NCI-H460 (cell line): Measurements from ENCODE around the gene ADM. TPM values are rescaled to one million over a fixed set of nuclear protein-coding genes. Genes with fewer than 3 reads are reported as not detected.
"Not testable (repeated sequence)": the region's sequence is repeated elsewhere in the genome, so short reads cannot be mapped to it uniquely, and the experiment has no call there.

ENCODE experiments used
- DNase-seq: peaks from one replicate; pipeline ENCODE4 v3.0.0-alpha.2; 2016; ENCODE audit warnings: low read depth; ENCODE audit errors: extremely low read depth
- polyA plus RNA-seq: library from polyadenylated mRNA; depleted of rRNA; stranded (reverse); fragments of >200 nt; gene quantifications from 2 replicates; pipeline ENCODE4 v1.2.3, GENCODE V29; 2014; cell fraction: nucleus; rRNA removed
- total RNA-seq: library from RNA; depleted of rRNA; stranded (reverse); fragments of >200 nt; shearing (Covaris generic); gene quantifications from 2 replicates; pipeline ENCODE4 v1.2.3, GENCODE V29; 2014; rRNA removed

Gene ADM
- total RNA-seq, result 7.0 and 8.5 TPM in 2 replicates
- polyA plus RNA-seq, result 27.2 and 35.6 TPM in 2 replicates

DNA sequence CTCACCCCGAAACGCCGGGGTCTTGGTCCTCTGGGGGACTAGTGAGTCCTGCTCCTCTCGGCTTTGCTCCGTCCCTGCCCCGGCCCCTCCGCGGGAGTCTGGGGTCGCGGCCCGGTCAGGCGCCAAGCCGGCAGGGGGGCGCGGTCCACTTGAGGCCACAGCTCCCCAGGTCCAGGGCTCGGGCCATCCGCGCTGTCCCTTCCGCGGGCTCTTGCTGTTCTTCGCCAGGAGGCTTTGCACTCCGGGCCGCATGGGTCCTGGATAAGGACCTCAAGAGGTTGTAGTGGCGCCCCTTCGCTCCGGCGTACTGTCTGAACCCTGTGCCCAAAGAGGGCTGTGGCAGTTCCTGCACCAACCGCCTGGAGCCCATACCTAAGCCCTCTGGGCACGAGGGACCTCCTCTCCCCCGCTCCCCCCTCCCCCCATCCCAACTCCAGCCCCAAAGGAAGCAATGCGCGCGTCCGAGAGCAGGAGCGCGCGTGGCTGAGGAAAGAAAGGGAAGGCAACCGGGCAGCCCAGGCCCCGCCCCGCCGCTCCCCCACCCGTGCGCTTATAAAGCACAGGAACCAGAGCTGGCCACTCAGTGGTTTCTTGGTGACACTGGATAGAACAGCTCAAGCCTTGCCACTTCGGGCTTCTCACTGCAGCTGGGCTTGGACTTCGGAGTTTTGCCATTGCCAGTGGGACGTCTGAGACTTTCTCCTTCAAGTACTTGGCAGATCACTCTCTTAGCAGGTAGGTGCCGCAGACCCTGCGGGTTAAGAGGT is at the start of gene ADM:
Gene ADM (plus strand): TSS at position 579 of the 767 bp plus-strand sequence. CDS start 628 bp downstream, outside the sequence.
- peak; percentile 91 for DNase-seq

- DNase-seq, result no peak
Observed at GRCh38 chr11:10255388-10256125, 49.3 kb upstream of the ADM start.

DNA sequence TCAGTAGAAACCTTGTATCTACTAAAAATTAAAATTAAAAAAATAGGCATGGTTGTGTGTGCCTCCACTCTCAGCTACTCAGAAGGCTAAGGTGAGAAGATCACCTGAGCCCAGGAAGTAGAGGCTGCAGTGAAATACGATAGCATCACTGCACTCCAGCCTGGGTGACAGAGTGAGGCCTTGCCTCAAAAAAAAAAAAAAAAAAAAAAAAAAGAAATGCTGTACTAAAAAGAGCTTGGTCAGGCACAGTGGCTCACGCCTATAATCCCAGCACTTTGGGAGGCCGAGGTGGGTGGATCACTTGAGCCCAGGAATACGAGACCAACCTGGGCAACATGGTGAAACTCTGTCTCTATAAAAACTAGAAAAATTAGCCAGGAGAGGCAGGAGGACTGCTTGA is 47.4 kb upstream of the ADM start:
- DNase-seq, result no peak

DNA sequence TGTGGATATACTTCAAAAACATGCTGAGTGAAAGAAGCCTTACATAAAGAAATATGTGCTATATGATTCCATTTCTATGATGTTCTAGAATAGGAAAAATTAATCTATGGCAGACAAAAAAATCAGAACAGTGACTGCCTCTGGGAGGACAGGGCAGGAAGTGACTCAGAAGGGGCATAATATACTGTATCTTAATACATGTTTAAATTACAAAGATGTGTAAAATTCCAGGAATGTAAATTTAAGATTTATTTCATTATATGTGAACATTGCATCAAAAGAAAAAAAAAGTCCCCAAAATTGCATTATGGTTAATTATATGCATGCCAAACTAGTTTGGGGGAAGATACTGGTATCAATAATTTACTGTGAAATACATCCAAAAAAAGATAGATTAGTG is 43.1 kb upstream of the ADM start:
- no peak for DNase-seq

- DNase-seq, result no peak
Observed at GRCh38 chr11:10263929-10264328, 40.9 kb upstream of the ADM start.

DNA sequence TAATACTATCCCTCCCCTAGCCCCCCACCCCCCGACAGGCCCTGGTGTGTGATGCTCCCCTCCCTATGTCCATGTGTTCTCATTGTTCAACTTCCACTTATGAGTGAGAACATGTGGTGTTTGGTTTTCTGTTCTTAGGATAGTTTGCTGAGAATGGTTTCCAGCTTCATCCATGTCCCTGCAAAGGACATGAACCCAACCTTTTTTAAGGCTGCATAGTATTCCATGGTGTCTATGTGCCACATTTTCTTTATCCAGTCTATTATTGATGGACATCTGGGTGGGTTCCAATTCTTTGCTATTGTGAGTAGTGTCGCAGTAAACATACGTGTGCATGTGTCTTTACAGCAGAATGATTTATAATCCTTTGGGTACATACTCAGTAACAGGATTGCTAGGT is 40.2 kb upstream of the ADM start:
- not testable (repeated sequence) for DNase-seq

- no peak for DNase-seq
Observed at GRCh38 chr11:10265936-10266335, 38.9 kb upstream of the ADM start.

- DNase-seq, result no peak
Observed at GRCh38 chr11:10267821-10268220, 37.1 kb upstream of the ADM start.

DNA sequence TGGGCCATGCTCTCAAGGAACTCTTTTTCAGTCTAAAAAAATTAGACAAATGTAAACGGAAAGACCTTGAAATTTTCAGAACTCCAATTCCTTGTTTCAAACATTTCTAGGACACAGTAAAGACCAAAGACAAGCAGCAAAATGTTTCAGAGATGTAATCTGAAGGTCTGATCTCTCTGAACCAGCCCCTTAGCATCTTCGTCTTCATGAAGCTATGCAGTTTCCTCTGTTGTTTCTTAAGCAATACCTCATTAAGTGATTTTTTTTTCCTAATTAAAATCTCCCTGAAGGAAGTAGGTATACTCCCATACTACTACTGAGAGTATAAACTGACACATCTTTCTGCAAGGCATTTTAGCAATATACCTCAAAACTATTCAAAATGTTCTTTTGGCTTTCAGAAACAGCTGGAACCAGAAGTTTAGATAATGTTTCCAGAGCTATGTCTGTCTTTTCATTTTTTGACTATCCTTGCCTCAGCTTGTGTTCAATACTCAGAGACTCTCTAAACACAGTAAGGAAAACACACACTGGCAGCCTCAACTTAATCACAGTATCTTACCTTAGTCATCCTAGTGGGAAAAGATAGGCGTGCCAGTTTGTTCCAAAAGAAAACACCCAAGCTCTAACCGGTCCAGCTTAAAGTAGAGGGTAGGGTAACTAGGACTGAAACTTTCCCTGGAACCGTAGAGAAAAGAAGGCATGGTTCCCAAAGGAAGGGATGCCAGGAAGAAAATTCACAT is 36.0 kb upstream of the ADM start:
- no peak for DNase-seq

DNA sequence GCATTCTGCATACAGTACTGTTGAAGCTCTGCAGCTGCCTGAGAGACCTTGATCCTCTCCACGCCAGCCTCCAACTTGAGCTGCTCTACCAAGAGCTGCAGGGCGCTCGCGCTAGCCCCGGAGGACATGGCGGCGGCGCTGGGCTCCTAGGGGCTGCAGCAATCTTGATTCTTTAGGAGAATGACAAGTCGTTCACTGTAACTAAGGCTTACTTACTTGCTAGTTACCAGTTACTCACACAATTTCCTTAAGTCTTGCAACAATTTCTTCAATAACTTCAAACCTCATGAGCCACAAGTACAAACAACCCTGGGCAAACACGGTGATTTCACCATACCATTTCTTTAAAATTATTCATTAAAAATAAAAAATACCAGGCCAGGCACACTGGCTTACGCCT is 32.7 kb upstream of the ADM start:
- DNase-seq, result no peak

GRCh38 chr11:10273738-10274137 is 31.1 kb upstream of the ADM start:
- no peak for DNase-seq

DNA sequence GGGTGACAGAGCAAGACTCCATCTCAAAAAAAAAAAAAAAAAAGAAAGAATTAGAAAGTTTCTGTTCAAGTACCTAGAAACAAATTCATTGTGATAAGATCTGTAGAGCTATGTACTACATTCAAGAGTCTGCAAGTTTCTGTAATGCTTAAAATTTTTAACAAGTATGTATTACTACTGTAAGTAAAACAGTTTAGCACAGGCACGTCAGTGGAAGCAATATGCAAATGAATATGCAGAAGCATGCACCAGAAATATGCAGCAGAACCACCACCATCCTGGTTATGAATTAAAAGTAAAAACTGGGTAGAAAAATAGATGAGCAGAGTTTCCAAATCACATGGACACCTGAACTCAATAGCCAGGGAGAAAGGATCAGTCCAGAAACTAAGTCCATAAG is 30.1 kb upstream of the ADM start:
- DNase-seq, result no peak

DNA sequence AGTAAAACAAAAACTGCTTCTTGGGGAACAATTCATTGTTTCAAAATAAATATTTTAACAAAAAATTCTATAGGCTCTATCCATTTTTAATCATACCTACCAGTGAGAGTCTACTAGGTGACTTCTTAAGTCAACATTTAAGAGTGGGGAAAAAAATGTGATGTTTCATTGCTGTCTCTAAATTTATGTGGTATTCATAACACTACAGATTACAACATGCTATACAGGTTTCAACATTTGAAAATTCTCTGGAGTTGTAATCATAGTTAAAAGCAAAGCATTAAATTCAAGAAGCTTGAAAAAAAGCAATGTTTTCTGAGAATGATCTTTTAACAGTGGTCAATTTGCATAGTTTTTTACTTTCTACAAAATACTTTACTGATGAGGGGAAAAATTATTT is 29.2 kb upstream of the ADM start:
- DNase-seq, result no peak

- DNase-seq, result no peak
Observed at GRCh38 chr11:10282117-10282516, 22.8 kb upstream of the ADM start.

DNA sequence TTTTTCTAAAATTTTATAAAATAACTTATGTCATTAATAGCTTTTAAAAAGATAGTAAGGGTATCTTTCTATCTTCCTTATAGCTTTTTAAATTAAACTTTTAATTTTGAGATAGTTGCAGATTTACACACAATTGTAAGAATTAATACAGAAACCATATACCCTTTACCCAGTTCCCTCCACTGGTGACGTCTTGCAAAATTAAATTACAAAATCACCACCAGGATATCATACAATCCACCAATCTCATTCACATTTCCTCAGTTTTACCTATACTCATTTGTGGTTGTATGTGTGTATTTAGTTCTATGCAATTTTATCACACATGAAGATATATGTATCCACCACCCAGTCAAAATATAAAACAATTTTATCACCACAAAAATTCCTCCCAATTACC is 20.9 kb upstream of the ADM start:
- no peak for DNase-seq

DNA sequence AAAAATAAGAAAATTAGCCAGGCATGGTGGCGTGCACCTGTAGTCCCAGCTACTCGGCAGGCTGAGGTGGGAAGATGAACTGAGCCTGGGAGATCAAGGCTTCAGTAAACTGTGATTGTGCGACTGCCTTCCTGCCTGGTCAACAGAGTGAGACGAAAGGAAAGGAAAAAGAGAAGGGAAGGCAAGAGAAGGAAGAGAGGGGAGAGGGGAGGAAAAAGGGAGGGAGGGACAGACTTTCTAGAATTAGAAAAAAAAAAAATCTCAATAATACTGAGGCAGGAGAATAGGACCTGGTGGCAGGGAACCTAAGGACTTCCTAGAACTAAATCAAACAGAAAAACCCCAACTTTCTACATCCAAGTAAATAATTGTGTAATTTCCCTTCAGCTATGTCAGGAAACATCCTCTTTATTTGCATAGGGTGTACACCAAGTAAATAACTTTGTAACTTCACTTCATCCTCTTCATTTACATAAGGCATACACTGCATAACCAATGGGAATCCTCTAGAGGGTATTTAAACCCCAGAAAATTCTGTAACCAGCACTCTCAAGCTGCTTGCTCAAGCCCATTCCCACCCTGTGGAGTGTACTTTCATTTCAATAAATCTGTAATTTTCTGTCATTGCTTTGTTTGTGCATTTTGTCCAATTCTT is 19.6 kb upstream of the ADM start:
- no peak for DNase-seq

- DNase-seq, result no peak
Observed at GRCh38 chr11:10287140-10287539, 17.7 kb upstream of the ADM start.

- DNase-seq, result no peak
Observed at GRCh38 chr11:10287766-10288715, 16.8 kb upstream of the ADM start.

- no peak for DNase-seq
Observed at GRCh38 chr11:10288881-10289764, 15.8 kb upstream of the ADM start.
